GM18519 (cell line): ENCODE measurements around the gene SLC6A13.
"Not testable (repeated sequence)": the region's sequence is repeated elsewhere in the genome, so short reads cannot be mapped to it uniquely, and the experiment has no call there.

Source experiments
- ATAC-seq: cut with Tn5 transposase; IDR thresholded peaks from one replicate; pipeline ENCODE4 v1.9.1; 2021; ENCODE audit warnings: mild to moderate bottlenecking, moderate library complexity; ENCODE audit not compliant: unreplicated experiment, low FRiP score

The SLC6A13 gene

DNA sequence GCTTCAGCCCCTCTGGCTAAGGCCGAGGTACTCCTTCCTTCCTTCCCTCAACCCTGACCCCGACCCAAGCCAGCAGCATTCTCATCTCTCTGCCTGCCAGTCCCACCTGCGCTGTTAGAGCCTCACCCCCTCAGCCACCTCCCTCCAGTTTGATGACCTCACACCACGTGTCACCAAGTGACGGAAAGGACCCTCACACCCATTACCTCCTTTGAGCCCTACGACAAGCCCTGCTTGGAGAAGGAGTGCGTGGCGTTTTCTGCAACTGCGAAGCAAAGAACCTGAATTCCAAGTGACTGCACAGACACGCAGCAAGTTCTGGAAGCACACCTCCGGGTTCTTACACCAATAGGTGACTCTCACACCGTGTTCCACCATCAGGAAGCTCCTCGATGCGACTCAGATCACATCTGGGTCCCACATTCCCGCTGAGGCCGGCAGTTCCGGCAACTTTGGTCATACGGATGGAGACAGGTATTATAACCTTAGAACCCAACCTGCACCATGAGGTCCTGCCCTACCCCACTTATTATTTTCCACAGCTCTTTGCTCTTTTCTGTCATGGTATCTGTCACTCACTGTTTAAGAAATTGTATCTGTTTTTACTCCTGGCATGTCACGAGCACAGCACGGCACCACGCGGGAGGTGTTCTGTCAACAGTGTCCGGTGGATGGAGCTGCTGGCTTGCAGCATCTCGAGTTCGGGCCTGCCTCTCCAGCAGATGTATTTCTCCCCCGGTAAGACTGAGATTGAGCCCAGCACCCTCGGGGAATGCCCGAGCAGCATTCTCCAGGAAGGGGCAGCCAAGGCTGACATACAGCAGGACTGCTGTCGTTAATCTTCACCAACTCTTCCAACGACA is 43.7 kb downstream of the SLC6A13 start:
- no peak for ATAC-seq

DNA sequence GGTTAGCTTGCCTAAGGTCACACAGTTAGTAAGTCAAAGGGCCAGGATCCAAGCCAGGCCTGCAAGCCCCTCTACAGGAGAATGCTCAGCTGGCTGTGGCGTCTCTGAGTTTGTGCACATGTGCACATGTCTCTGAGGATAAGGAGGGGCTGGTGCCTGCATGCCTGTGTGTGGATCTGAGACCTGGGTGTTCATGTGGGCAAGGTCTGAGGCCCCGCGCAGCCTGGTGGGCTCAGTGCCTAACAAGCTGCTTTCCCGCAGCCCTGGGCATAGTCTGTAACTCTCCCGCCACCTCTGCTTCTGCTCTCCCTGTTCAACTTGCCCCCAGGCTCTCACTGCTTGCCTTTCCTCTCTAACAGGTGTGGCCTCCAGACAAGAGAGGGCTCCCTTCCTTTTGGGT is 44.4 kb downstream of the SLC6A13 start:
- ATAC-seq: no peak

DNA sequence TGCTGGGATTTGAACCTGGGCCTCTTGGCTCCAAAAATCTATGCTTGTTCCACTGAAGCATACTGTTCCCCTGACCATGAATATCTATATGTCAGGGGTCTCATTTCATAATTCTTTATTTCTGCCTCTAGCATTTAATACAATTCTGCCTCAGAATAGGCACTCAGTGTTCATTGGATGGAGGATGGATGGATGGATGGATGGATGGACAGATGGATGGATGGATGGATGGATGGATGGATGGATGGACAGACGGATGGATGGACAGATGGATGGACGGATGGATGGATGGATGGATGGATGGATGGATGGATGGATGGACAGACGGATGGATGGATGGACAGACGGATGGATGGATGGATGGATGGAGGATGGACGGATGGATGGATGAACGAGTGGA is 45.6 kb downstream of the SLC6A13 start:
- ATAC-seq: not testable (repeated sequence)

DNA sequence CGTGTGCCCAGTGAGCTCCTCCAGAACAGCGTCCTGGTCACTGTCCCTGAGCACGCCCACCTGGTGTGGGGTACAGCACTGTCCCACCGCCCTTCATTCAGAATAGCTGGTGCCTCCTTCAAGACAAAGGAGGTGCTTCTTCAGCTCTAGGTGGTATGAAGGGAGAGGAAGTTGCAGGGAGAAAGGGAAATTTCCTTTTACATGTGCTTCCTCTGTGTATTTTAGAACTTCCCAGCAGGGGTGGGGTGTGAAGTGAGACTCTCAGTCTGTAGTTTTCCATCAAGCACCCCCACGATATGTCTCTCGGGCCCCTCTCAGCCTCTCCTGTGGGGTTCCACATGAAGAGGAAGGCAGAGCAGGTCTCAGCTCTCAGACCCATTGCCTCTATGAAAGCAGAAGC is 47.5 kb downstream of the SLC6A13 start:
- ATAC-seq: no peak

DNA sequence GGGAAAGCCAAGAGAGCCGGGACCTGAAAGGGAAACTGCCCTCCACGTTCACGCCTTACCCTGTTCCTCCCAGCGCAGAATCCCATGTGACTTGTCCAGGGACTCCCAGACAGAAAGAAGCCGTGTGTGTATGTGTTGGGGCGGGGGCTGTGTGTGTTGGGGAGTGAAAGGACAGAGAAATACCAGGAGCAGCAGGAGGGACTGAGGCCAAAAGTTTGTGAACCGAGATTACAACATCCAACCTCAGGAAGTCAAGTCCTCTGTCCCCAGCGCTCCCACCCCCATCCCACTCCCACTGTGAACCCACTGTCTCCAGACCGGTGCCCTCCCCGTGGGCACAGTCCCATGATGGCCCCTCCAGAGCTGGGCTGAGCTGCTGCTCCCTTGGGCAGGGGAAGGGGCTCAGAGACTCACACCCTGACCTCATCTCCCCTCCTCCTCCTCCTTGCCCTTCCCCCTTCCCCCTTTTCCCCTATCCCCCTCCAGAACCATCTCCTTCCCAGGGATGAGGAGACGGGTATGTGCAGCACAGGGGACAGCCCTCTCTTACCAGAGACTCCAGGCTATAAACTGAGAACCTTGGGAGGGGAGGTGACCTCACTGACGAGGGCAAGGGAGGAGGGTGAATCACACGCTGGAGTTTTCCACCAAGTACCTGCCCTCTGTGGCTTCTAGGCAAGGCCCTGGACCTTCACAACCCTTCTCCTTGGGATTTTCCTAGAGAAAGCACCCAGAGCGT is 48.5 kb downstream of the SLC6A13 start, which contains the start of gene SLC6A12:
SLC6A12 (minus strand) TSS at position 155 of the 739 bp plus-strand sequence. CDS start 4,171 bp downstream, outside the sequence.
- no peak for ATAC-seq

DNA sequence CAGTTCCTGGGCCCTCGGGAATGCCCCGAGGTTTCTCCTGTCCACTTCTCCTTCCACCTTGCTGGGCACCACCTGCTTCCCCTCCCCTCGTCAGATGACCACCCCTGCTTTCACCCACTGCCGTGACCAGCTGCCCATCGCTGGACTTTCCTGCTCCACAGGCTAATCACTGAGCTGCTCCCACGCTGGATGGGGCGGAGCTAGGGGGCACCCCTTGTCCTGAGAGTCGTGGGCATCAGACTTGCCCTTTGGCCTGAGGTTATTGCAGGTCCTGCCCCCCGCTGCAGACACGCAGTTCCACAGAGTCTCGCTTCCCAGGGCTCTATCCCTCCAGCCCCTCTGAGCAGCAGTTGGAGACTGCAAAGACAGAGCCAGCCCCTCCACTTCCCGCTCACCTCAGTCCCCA is 49.1 kb downstream of the SLC6A13 start:
- ATAC-seq: no peak

DNA sequence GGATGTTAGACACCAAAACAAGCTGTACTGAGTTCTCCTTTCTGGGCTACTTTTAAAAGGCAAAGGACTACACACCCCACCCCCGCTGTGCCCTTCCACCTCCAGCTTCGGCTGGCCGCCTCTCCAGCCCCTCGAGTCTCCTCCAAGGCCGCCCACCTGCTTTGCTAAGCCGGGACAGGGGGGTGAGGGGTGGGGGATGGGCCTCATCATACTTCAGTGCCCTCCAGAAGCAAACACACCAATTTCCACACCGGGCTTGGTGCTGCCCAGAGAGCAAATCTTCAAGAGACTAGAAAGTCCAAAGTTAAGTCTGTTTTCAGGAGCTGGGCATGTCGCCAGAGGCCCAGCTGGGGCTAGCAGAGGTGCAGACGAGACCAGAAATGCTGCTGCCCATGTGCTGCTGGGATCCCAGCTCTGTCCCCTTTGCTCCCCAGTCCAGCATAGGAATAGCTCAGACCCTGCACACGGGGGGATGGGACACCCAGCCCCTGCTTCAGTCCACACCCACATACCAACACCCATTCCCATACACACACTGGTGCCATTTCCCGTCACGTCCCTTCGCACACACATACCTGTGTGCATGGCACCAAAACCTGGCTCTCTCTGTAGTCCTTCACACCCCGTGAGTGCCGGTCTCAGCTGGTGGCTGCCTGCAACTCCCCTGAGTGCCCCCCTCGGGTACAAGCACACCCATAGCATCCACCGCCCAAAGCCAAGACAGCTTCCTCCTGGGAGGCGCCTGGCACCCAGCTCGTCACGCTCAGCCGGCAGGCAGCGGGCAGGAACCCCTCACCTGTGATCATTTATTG is 49.7 kb downstream of the SLC6A13 start:
- ATAC-seq: no peak

DNA sequence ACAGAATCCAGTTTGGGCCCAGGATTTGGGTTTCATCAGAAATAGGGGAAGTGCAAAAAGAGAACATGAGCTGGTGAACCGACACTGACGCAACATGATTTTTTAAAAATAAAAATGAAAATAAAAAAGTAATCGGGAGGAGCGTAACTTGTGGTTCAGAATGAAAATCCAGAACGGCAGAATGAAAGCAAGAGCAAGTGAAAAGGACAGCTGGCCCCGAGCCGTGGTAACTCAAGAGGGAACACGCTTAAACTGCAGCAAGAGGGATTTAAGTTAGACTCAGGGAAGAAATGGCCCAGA is 50.3 kb downstream of the SLC6A13 start:
- ATAC-seq: no peak

DNA sequence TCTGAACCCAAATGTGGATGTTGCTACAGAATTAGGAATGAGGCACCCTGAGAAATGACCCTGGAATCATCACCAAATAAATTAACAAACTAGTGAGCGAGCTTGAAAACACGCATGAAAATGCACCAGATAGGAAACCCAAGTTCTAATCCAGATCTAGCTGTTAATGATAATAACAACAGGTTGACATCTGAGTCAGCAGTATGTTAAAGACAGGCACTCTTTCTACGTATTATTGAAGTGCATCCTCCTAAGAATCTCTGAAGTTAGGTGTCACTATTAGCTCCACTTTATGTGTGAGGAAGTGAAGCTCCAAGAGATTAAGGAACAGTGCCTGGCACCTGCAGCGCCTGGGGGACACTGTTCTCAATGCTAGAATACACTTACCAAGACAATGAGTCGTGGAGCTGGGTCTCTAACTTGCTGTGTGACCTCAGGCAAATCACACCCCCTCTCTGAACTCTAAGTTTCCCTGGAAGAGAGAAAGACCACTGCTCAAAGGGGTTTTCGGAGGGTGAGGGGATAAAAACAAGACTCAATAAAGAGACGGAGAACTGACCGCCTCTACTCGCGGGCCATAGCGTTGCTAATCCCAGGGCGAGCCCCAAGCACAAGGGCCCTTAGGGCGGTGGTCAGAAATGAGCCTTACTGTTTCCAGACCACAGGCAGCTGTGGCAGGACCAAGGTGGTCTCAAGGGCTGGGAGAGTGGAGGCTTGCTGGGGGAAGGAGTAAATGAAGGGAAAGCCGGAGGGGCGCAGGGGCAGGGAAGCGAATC is 50.8 kb downstream of the SLC6A13 start:
- no peak for ATAC-seq

DNA sequence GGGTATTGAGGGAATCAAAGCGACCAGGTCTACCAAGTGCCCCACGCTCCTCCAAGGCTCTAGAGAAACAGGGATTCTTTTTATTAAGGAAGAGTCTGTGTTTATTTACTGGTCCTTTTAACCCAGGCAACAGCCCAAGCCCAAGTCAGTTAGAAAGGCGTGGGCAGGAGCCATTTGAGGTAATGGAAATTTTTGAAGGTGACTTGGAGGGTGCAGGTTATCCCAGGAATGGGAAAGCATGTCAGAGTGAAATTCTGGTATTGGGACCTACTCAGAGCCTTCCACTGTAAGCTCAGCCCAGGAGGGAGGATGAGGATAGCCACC is 51.5 kb downstream of the SLC6A13 start:
- ATAC-seq: no peak

DNA sequence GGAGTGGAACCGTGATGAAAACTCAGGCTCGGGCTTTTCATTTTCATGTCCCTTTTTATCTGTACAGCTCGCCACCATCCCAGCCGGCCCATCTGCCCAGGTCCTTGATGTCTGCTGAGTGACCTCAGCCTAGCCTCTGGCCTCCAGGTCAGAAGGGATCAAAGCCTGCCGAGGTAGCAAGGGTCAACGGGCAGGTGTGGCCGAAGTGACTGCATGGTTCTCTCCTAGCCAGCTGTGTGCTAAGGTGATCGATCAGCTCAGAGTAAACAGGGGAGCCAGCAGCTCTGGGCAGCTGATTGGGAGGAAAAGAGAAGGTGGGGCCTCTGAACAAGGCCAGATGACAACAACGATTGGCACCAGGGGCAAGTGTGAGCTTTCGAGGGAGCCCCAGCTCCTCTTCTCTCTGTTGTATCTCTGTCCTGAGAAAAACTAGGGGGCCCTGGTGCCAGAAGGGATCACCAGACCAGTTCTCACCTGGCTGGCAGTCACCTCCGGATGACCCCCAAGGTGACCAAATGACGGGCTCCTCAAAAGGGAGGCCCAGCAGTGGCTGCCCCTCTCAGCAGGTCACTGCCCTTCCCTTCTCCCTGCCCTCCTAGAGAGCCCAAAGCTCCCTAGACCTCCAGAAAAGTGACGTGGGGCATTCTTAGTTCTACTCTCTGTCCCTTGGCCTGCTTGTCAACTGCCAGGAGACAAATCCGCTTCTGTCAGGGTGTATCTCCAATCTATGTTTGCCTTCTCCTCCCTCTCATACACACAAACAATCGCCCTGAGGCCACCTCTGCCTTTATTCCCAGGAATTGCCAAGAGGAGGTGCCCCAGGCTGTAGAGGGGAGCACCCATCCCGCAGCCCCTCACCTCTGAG is 52.1 kb downstream of the SLC6A13 start:
- no peak for ATAC-seq

DNA sequence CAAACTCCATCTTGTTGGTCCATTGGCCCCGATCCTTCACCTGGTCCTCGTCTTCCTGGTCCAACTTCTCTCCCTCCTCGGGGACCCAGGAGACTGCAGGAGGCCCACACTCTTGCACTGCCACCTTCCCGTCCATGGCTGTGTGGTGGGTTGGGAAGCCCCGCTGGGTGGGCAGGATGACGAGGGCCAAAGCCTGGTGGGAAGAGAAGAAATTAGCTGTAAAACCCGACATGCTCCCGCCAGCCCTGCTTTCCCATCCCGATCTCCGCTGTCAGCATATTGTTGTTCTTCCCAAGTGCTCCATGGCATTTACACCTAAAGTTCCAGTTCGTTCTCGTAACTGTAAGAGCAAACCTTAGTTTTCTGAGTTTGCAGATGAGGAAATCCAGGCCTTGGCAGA is 52.8 kb downstream of the SLC6A13 start:
- ATAC-seq: no peak

DNA sequence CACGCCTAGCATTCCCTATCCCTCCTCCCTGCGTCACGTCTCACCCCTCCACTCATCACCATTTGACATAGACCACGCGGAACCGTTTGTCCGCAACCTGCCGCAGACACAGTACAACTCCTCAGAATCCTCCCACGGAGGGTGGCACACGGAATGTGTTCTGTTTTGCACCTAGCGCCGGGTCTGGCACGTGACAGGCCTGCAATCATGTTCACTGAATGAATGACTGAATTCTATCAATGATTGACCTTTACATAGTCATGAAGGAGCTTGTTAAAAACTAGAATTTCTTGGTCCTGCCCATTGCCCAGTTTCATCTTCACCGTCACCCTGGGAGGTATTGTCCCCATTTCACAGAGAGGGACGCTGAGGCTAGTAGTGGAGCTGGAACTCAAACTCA is 53.4 kb downstream of the SLC6A13 start:
- ATAC-seq: no peak

DNA sequence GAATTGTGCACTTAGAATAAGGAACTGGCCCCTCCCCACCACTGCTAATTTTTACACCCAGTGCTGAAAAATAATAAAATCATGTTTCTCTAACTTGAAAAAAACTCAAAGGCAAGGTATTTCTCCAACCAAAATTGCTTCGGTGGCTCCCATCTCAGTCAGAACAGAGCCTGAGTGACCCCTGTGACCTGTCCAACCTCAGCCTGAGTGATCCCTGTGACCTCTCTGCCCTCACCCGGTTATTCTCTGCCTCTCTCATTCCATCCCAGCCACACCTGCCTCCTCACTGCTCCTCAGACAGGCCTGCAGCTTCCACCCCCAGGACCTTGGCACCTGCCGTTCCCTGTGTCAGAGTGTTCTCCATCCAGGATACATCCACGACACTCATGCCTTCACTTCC is 53.8 kb downstream of the SLC6A13 start:
- no peak for ATAC-seq

DNA sequence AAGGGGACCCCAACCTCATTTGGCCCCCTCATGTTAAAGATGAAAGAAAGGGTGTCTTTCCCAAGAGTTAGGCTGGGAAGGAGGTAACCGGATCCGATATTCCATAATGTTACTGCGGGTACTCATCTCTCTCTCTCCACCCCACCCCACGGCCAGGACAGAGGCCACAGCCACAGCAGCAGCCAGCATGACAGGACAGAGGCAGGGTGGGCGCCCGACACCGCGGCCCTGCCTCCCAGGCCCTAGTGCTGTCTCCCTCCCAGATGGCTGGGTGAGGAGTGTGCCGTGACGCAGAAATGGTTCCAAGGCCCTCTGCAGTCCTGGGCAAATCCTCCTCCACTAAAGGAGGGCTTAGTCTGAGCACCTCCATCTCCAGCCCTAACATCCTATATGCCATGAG is 54.8 kb downstream of the SLC6A13 start:
- no peak for ATAC-seq

DNA sequence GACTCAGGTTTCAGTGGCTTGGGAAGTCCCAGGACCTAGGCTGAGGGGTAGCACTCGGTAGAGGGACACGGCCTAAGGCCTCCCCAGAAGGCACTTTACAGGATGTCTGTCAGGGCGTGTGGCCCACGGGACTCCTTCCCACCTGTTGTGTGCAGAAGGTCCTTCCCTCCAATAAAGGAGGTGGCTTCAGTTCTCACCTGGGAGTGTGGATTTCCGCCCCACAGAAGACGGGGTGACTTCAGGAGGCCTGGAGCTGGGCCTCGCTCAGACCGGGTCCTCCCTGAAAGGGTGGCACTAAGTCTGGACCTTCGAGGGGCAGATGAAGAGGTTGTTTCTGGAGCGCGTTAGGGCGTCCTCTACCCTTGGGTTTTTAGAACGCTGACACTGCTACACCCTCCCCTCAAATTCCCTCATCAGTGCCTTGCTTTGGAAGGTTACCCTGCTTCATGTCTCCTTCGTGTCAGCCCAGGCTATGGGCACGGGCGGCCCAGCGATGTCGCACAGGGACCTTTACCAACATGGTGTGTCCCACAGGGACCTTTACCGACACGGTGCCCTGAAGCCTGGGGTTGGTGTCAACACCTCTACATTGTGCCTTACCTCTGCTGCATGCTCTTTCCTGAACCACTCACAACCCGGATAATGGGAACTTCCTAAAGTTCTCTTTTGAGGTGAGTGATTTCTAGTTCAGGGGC is 55.7 kb downstream of the SLC6A13 start:
- no peak for ATAC-seq

DNA sequence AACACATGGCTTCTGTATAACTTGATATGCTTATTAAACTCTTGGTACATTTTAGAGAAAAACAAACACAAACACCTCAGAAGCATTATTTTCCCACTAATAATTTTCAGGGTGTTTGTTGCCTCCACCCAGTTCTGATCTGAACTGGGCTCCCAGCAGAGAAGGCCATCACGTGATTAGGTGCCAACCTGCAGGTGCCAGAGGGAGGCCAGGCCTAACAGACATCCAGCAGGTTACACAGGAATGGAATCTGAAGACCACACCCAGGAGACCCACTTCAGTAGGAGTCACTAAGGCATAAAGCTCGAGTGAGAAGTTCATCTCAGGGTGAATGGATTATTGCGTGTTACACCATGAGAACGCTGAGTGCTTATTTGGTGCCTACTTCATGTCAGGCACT is 57.6 kb downstream of the SLC6A13 start:
- no peak for ATAC-seq

DNA sequence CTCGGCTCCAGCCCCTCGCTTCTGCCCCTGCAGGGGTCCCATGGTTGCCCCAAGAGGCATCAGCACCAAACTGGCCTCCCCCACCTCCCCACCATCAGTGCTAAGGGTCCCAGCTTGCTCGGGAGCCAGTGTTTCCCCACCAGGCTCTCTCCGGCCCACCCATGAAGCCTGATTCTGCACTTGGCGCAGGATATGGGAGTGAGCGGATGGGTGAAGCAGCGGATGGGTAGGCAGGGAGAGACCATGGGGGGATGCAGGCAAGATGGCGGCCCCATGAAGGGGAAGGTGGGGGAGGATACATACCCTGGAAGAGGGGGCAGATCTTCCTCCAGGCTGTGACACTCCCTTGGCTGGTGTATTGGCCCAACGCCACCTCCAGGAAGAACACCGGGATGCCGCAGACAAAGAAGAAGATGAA is 58.4 kb downstream of the SLC6A13 start:
- ATAC-seq: no peak
